DMS114 treated with DMSO at 0.1 percent for 48 hours (cell line): ENCODE results near the gene XYLT1.

Source experiments
- DNase-seq: peaks from one replicate; lab custom pipeline; 2025; ENCODE audit not compliant: unreplicated experiment; lab: John Stamatoyannopoulos, UW

XYLT1 gene

GRCh38 chr16:17294856-17295255 is 175.9 kb downstream of the XYLT1 start:
- no peak for DNase-seq

- no peak for DNase-seq
Observed at GRCh38 chr16:17293813-17294558, 176.8 kb downstream of the XYLT1 start.

- DNase-seq = no peak
Observed at GRCh38 chr16:17291289-17291688, 179.5 kb downstream of the XYLT1 start.

GRCh38 chr16:17289674-17290635 is 180.8 kb downstream of the XYLT1 start:
- DNase-seq = no peak

- no peak for DNase-seq
Observed at GRCh38 chr16:17289050-17289449, 181.7 kb downstream of the XYLT1 start.

GRCh38 chr16:17287166-17287800 is 183.5 kb downstream of the XYLT1 start:
- no peak for DNase-seq

- no peak for DNase-seq
Observed at GRCh38 chr16:17286443-17286842, 184.3 kb downstream of the XYLT1 start.

- DNase-seq = no peak
Observed at GRCh38 chr16:17283016-17283415, 187.7 kb downstream of the XYLT1 start.

- no peak for DNase-seq
Observed at GRCh38 chr16:17282247-17282646, 188.5 kb downstream of the XYLT1 start.

GRCh38 chr16:17281052-17281451 is 189.7 kb downstream of the XYLT1 start:
- DNase-seq = no peak

GRCh38 chr16:17278988-17279387 is 191.8 kb downstream of the XYLT1 start:
- no peak for DNase-seq

- no peak for DNase-seq
Observed at GRCh38 chr16:17277981-17278381, 192.8 kb downstream of the XYLT1 start.

GRCh38 chr16:17276610-17277009 is 194.2 kb downstream of the XYLT1 start:
- no peak for DNase-seq

- no peak for DNase-seq
Observed at GRCh38 chr16:17276010-17276530, 194.7 kb downstream of the XYLT1 start.

GRCh38 chr16:17275076-17276009 is 195.4 kb downstream of the XYLT1 start:
- DNase-seq = no peak

GRCh38 chr16:17273142-17273561 is 197.6 kb downstream of the XYLT1 start:
- DNase-seq = no peak

GRCh38 chr16:17272716-17273115 is 198.0 kb downstream of the XYLT1 start:
- no peak for DNase-seq

- DNase-seq = no peak
Observed at GRCh38 chr16:17271687-17272086, 199.1 kb downstream of the XYLT1 start.

- no peak for DNase-seq
Observed at GRCh38 chr16:17270683-17271109, 200.1 kb downstream of the XYLT1 start.

- DNase-seq = no peak
Observed at GRCh38 chr16:17270111-17270510, 200.6 kb downstream of the XYLT1 start.
